ENCODE data around the gene REC8. TPM values are rescaled to one million over a fixed set of nuclear protein-coding genes. Genes with fewer than 3 reads are reported as not detected.

The REC8 gene
- total RNA-seq, 1 experiment from 2014 or later: 7.6 TPM

DNA sequence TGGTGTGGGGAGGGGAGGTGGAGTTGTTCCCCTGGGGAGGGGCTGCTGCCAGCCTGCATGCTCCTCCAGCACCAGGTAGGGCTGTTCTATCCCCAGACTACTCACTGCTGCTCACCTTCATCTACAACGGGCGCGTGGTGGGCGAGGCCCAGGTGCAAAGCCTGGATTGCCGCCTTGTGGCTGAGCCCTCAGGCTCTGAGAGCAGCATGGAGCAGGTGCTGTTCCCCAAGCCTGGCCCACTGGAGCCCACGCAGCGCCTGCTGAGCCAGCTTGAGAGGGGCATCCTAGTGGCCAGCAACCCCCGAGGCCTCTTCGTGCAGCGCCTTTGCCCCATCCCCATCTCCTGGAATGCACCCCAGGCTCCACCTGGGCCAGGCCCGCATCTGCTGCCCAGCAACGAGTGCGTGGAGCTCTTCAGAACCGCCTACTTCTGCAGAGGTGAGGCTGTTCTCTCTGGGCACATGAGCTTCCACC lies 7.3 kb upstream of the REC8 start (continued):
- TF ChIP-seq FOSL1 (IDR thresholded peaks at IDR 0.05; ENCODE audit: low read depth) (no peak), JUND (IDR thresholded peaks at IDR 0.05) (no peak), RAD21 (IDR thresholded peaks at IDR 0.05; ENCODE audit: low read depth) (no peak)
- TF ChIP-seq, protein P1, sequence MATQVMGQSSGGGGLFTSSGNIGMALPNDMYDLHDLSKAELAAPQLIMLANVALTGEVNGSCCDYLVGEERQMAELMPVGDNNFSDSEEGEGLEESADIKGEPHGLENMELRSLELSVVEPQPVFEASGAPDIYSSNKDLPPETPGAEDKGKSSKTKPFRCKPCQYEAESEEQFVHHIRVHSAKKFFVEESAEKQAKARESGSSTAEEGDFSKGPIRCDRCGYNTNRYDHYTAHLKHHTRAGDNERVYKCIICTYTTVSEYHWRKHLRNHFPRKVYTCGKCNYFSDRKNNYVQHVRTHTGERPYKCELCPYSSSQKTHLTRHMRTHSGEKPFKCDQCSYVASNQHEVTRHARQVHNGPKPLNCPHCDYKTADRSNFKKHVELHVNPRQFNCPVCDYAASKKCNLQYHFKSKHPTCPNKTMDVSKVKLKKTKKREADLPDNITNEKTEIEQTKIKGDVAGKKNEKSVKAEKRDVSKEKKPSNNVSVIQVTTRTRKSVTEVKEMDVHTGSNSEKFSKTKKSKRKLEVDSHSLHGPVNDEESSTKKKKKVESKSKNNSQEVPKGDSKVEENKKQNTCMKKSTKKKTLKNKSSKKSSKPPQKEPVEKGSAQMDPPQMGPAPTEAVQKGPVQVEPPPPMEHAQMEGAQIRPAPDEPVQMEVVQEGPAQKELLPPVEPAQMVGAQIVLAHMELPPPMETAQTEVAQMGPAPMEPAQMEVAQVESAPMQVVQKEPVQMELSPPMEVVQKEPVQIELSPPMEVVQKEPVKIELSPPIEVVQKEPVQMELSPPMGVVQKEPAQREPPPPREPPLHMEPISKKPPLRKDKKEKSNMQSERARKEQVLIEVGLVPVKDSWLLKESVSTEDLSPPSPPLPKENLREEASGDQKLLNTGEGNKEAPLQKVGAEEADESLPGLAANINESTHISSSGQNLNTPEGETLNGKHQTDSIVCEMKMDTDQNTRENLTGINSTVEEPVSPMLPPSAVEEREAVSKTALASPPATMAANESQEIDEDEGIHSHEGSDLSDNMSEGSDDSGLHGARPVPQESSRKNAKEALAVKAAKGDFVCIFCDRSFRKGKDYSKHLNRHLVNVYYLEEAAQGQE (IDR thresholded peaks at IDR 0.05; ENCODE audit: low read depth): no peak

DNA sequence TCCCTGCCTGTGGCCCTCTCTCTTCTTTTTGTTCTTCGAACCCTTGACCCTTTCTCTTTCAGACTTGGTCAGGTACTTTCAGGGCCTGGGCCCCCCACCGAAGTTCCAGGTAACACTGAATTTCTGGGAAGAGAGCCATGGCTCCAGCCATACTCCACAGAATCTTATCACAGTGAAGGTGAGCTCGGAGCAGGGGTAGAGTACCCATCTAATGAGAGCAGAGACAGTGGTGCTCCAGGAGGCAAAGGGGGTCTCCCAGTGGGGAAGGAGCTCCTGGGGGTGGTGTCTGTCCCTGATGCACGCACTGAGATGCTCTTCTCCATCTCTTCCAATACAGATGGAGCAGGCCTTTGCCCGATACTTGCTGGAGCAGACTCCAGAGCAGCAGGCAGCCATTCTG lies 6.1 kb upstream of the REC8 start:
- Histone ChIP-seq H3K27ac (ENCODE audit: low read depth, low read length) (no peak overlapping the region), H3K79me2 (ENCODE audit: insufficient read depth, low read length) (no peaks in the 10 kb centered on the region), H3K27me3 (ENCODE audit: insufficient read depth, low read length) (no peaks in the 10 kb centered on the region), H2AFZ (ENCODE audit: low read depth, low read length, poor library complexity, severe bottlenecking) (no peak overlapping the region), H3K4me3 (replicated peaks in 1 of 2; ENCODE audit: low read depth in 1 of 2, low read length in 2 of 2) (no peak overlapping the region), H3K9ac (ENCODE audit: low read length) (no peak overlapping the region), H3K4me2 (ENCODE audit: low read length) (no peak overlapping the region), H3K36me3 (ENCODE audit: control insufficient read depth in 1 of 2, insufficient read depth in 2 of 2, low read length in 2 of 2) (peaks cover 6 to 11% of the 10 kb centered on the region in 2 experiments; a peak in 3 of 4 replicates), H4K20me1 (ENCODE audit: insufficient read depth) (no peaks in the 10 kb centered on the region), H3K4me1 (ENCODE audit: control insufficient read depth in 1 of 2, insufficient read depth in 2 of 2, low read length in 2 of 2) (peaks cover 7 to 14% of the 10 kb centered on the region in 2 experiments), H3K9me2 (ENCODE audit: insufficient read depth) (no peaks in the 10 kb centered on the region), H3K9me3 (ENCODE audit: control insufficient read depth in 1 of 2, insufficient read depth in 1 of 2, low read depth in 1 of 2, low read length in 2 of 2) (no peaks in the 10 kb centered on the region)
- ChIA-PET POLR2A (no interaction called here), CTCF (no interaction called here), RAD21 (ENCODE audit: low non-redundant PET in 1 of 2, low total read pairs in 2 of 2, uncharacterized antibody in 2 of 2, unreplicated experiment in 2 of 2) (no interaction called here)
- BruUV-seq (replicated peaks): no TSS peak
- DNase-seq (ENCODE audit: low read depth, low spot score): no peak
- intact Hi-C loops (cut with micrococcal nuclease): no loop called here
- TF ChIP-seq POLR2A (IDR thresholded peaks at IDR 0.05; ENCODE audit: borderline replicate concordance, extremely low read depth, insufficient read depth, insufficient read length): no peak
- no peak for TF ChIP-seq JUND (IDR thresholded peaks at IDR 0.05)
- TF ChIP-seq, protein P1 (IDR thresholded peaks at IDR 0.05; ENCODE audit: low read depth): no peak
- no peak for TF ChIP-seq SP1 (IDR thresholded peaks at IDR 0.05; ENCODE audit: low read depth)
- TF ChIP-seq ZNF274 (IDR thresholded peaks at IDR 0.05; ENCODE audit: low read depth, low read length): no peak
- TF ChIP-seq, protein P2, sequence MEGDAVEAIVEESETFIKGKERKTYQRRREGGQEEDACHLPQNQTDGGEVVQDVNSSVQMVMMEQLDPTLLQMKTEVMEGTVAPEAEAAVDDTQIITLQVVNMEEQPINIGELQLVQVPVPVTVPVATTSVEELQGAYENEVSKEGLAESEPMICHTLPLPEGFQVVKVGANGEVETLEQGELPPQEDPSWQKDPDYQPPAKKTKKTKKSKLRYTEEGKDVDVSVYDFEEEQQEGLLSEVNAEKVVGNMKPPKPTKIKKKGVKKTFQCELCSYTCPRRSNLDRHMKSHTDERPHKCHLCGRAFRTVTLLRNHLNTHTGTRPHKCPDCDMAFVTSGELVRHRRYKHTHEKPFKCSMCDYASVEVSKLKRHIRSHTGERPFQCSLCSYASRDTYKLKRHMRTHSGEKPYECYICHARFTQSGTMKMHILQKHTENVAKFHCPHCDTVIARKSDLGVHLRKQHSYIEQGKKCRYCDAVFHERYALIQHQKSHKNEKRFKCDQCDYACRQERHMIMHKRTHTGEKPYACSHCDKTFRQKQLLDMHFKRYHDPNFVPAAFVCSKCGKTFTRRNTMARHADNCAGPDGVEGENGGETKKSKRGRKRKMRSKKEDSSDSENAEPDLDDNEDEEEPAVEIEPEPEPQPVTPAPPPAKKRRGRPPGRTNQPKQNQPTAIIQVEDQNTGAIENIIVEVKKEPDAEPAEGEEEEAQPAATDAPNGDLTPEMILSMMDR (IDR thresholded peaks at IDR 0.05 in 2 of 3, conservative IDR thresholded peaks at IDR 0.05 in 1 of 3; ENCODE audit: borderline replicate concordance in 1 of 3, insufficient read depth in 1 of 3, low read depth in 2 of 3, low read length in 2 of 3): no peak
- ATAC-seq: no peak

Measured in HCT116 (cell line).